HG02884 (cell line): ENCODE data around the gene TMEM215.

ENCODE experiments used
- ATAC-seq: cut with Tn5 transposase; IDR thresholded peaks from one replicate; pipeline ENCODE4 v1.9.1; 2021; ENCODE audit warnings: mild to moderate bottlenecking, moderate library complexity; ENCODE audit not compliant: unreplicated experiment

The TMEM215 gene

DNA sequence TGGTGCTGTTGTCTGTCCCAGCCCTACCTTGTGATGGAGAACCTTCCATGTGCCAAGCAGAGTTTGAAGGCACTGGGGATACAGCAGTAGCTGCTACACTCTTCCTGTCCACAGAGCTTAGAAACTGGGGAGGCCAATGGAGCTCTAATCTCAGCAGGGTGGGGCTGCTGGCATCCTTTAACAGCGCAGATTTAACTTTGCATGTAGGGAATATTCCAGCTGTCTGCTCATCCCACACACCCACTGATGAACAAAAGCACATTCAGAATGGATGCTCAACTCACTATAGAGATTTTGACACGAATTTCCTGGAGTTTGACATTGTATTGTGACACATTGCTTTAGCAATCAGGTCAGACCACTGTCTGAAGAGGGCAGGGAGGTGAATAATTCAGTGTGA, 49.0 kb downstream of the TMEM215 start:
- no peak for ATAC-seq
